Peyer's patch (tissue), 4 donors: ENCODE data around the gene SUGCT.

Source experiments
- CTCF ChIP-seq, 6 experiments: fragments of 450-650 bp in 4 of 6; fragments of 200-600 bp in 2 of 6; sonication (generic) in 1 of 6; IDR thresholded peaks; one replicate each; pipeline ENCODE4 v1.5.1; 2017 to 2019; ENCODE audit warnings: antibody characterized with exemption in 6 of 6, mild to moderate bottlenecking in 3 of 6, moderate library complexity in 1 of 6
- POLR2A ChIP-seq, 2 donors: fragments of 450-650 bp; IDR thresholded peaks; one replicate each; pipeline ENCODE4 v1.5.1; 2017; ENCODE audit warnings: antibody characterized with exemption in 2 of 2, mild to moderate bottlenecking in 2 of 2, moderate library complexity in 2 of 2

DNA sequence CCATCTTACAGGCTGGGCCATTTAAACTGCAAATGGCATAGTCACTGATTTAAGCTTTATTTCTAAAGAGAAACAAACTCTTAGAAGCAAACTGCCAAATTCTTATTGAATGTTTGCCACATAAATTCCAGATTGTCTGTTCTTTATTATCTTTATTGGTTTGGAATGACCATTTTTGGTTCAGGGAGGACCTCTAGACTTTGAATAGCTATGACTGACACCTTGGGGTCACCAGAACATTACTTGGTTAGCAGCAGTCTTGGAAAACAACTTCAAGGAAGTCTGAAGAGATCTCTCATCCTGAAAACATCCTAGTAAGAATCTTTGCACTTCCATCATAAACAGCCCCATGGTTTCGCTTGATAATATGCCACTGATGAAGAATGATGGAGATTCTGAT is 197.1 kb downstream of the SUGCT start:
- TF ChIP-seq CTCF (IDR thresholded peaks at IDR 0.05), result no peak
- no peak for TF ChIP-seq POLR2A (IDR thresholded peaks at IDR 0.05)
